Neuron (in vitro differentiated cells): ENCODE measurements around the gene TAF1B.
"Not testable (repeated sequence)": the region's sequence is repeated elsewhere in the genome, so short reads cannot be mapped to it uniquely, and the experiment has no call there.

Experiments used
- H2AFZ ChIP-seq: one replicate; pipeline ENCODE4 v1.6.1; 2013; ENCODE audit warnings: low read depth, mild to moderate bottlenecking, inconsistent platforms, low read length, moderate library complexity
- H3K27me3 ChIP-seq: one replicate; pipeline ENCODE4 v1.6.1; 2013; ENCODE audit warnings: low read length; ENCODE audit not compliant: insufficient read depth
- H3K36me3 ChIP-seq: one replicate; pipeline ENCODE4 v1.6.1; 2013; ENCODE audit warnings: low read length; ENCODE audit not compliant: insufficient read depth
- H3K4me1 ChIP-seq: one replicate; pipeline ENCODE4 v1.6.1; 2013; ENCODE audit warnings: low read length; ENCODE audit not compliant: insufficient read depth
- H3K4me3 ChIP-seq: 2 replicates; pipeline ENCODE4 v1.5.1; 2013; ENCODE audit warnings: mild to moderate bottlenecking, low read length, moderate library complexity
- H3K9me3 ChIP-seq: one replicate; pipeline ENCODE4 v1.6.1; 2013; ENCODE audit warnings: low read length

The TAF1B gene

DNA sequence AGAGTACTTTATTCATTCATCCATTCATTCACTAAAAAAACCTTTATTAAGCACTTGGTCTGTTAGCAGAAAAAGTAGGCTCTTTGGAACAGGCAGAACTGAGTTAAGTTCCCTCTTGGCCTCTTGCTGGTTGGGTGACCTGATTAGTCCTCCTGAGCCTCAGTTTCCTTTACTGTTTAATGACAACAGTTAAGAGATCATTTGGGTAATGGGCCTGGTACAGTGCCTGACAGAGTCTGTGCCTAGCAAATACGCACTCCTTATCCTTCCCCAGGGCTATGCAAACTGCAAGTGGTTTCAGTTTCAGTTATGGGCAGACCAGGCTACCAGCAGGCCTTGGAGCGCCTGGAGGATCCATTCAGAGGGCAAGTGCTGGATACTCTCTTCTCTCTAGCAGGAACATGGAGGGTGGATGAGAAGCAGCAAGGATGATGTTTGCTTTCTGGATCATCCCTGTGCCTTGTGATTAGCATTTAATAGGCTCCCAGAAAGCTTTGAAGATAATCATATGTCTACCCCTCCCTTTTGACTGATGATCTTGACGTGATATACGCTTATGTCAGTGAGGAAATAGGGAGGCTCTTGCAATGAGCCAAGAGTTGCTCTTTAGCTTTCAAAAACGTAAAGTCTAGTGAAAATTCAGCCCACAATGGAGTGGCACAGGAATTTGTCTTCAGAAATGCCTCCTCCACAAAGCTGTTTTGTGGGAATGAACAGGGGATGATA lies 12.4 kb upstream of the TAF1B start:
- Histone ChIP-seq H3K27me3 (peaks cover 9% of the 10 kb centered on the region), H3K9me3 (no peaks in the 10 kb centered on the region), H2AFZ (no peak overlapping the region)

GRCh38 chr2:9831670-9832069 lies 11.6 kb upstream of the TAF1B start:
- no peak overlapping the region for H2AFZ ChIP-seq
- H3K4me3 ChIP-seq, result no peak overlapping the region
- no peaks in the 10 kb centered on the region for H3K36me3 ChIP-seq
- no peaks in the 10 kb centered on the region for H3K4me1 ChIP-seq
- peaks cover 9% of the 10 kb centered on the region for H3K27me3 ChIP-seq
- no peaks in the 10 kb centered on the region for H3K9me3 ChIP-seq

More for the DNA sequence above, 12.4 kb upstream of the TAF1B start:
- Histone ChIP-seq H3K36me3 (no peaks in the 10 kb centered on the region), H3K4me1 (no peaks in the 10 kb centered on the region), H3K4me3 (no peak overlapping the region)

DNA sequence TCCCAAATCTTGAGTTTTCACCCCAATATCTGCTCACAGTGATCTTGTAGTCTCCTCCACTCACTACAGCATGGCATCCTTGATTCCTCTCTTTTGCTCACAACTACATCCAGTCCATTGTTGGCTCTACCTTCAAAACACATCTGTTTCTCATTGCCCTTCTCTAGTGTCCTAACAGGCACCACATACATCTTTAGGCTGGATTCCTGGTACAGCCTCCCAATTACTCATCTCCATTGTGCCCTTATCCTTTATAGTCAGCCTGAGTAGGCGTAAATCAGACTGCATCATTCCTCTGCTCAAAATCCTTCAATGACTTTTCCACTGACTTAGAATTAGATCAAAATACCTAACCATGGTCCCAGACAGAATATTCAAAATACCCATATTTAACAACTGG lies 10.7 kb upstream of the TAF1B start:
- H2AFZ ChIP-seq, result no peak overlapping the region
- H3K27me3 ChIP-seq, result peaks cover 9% of the 10 kb centered on the region
- no peak overlapping the region for H3K4me3 ChIP-seq

DNA sequence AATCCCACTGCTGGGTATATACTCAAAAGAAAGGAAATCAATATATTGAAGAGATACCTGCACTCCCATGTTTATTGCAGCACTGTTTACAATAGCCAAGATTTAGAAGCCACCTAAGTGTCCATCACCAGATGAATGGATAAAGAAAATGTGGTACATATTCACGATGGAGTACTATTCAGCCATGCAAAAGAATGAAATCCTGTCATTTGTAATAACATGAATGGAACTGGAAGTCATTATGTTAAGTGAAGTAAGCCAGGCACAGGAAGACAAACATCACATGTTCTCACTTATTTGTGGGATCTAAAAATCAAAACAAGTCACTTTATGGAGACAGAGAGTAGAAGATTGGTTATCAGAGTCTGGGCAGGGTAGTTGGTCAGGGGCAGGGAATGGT lies 8.2 kb upstream of the TAF1B start:
- H3K9me3 ChIP-seq, H2AFZ ChIP-seq, H3K27me3 ChIP-seq, H3K36me3 ChIP-seq, H3K4me3 ChIP-seq, H3K4me1 ChIP-seq: not testable (repeated sequence)

More for the DNA sequence above, 10.7 kb upstream of the TAF1B start:
- no peaks in the 10 kb centered on the region for H3K4me1 ChIP-seq
- H3K9me3 ChIP-seq, result no peaks in the 10 kb centered on the region
- no peaks in the 10 kb centered on the region for H3K36me3 ChIP-seq

DNA sequence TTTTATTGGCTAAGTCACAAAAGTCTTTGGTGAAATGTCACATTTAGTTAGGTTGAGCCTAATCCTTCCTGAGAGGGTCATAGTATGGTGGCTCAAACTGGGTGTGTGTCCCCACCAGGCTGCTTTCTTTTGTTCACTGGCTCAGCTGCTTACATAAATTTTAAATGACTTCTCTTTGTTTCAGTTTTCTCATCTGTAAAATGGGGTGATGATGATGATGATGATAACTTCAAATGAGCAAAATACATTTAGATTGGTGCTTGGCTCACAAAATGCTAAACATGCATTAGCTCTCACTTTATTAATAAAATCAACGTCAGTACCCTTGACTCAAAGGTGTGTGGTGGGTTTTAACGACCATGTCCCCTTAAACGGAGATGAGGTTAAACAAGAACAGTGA lies 7.2 kb upstream of the TAF1B start:
- no peaks in the 10 kb centered on the region for H3K36me3 ChIP-seq
- H3K9me3 ChIP-seq, result no peaks in the 10 kb centered on the region
- H3K4me3 ChIP-seq, result no peak overlapping the region
- H3K4me1 ChIP-seq, result no peaks in the 10 kb centered on the region
- H2AFZ ChIP-seq, result no peak overlapping the region
- H3K27me3 ChIP-seq, result no peaks in the 10 kb centered on the region

DNA sequence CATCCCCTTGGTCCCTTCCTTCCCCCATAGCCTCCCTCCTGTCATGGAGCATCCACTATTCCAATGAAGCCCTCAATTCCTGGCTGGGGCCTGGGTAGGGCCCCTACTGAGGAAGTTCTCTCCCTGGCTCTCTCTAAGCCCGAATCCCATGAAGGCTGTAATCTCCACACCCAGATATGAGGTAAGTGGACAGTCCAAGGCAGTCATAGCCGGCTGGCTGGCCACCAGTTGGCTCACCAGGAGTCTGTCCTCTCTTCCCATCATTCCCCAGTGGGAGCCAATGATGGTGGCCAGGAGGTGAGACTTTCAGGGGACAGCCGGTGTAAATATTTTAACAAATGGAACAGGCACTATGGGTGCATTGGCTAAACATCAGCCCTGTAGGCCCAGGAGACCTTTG lies 6.8 kb upstream of the TAF1B start:
- H3K4me1 ChIP-seq, result no peaks in the 10 kb centered on the region
- H3K4me3 ChIP-seq, result no peak overlapping the region
- H3K36me3 ChIP-seq, result no peaks in the 10 kb centered on the region
- no peaks in the 10 kb centered on the region for H3K9me3 ChIP-seq
- H3K27me3 ChIP-seq, result no peaks in the 10 kb centered on the region
- no peak overlapping the region for H2AFZ ChIP-seq

DNA sequence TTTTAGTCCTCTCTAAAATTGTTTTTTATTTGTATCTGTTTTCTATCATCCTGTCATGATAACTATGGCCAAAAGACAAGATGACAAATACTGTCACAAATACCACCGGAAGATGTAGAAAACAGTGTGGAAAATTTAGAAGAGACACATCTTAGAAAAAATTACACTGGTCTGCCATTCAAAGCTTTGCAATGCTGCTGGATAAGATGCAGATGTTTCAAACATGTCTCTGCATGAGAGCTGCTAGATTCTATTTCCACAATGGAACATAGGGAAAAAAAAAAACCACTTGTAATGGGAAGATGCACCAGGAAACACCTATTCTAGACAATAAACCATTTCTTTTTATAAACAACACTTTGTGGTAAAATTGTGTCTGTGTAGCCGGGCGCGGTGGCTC lies 5.8 kb upstream of the TAF1B start:
- H3K4me3 ChIP-seq, result no peak overlapping the region
- H3K27me3 ChIP-seq, result no peaks in the 10 kb centered on the region
- no peaks in the 10 kb centered on the region for H3K4me1 ChIP-seq
- H3K9me3 ChIP-seq, result no peaks in the 10 kb centered on the region
- no peak overlapping the region for H2AFZ ChIP-seq
- H3K36me3 ChIP-seq, result no peaks in the 10 kb centered on the region

- no peaks in the 10 kb centered on the region for H3K4me1 ChIP-seq
- H3K9me3 ChIP-seq, result no peaks in the 10 kb centered on the region
- H3K27me3 ChIP-seq, result no peaks in the 10 kb centered on the region
- no peak overlapping the region for H2AFZ ChIP-seq
- no peak overlapping the region for H3K4me3 ChIP-seq
- H3K36me3 ChIP-seq, result no peaks in the 10 kb centered on the region
Measured at GRCh38 chr2:9838391-9838790, 4.9 kb upstream of the TAF1B start.

DNA sequence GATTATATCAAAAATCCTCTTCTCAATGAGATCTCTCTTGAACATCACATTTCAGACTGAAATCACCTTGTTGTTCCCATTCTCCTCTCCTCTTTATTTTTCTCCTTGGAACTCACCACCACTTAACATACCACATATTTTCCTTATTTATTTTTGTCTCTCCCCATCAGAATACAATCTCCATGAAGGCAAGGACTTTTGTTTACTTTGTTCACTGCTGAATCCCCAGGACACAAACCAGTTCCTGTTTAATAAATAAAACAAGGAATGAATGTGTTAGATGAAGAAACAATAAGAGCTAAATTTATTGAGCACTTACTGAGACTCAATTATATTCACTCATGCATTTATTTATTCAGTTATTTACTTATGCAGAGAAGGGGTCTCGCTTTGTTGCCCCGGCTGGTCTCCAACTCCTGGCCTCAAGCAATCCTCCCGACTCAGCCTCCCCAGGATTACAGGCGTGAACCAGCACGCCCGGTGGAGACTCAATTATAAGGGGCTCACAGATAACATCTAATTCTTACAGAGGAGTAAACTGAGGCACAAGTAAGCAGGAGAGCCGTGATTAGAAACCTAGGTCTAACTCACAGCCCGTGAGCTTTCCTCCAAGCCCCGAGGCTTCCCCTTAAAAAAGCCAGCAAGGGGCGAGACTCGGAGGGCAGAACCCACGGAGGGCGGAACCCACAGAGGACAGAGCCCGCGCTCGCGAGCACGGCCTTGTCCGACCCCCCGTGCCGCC lies 616 bp upstream of the TAF1B start:
- no peaks in the 10 kb centered on the region for H3K27me3 ChIP-seq
- H3K36me3 ChIP-seq, result peaks cover 17% of the 10 kb centered on the region
- H2AFZ ChIP-seq, result peak overlapping the region; percentile 97
- H3K4me3 ChIP-seq, result peak overlapping the region; percentile 75
- H3K4me1 ChIP-seq, result peaks cover 5% of the 10 kb centered on the region
- H3K9me3 ChIP-seq, result no peaks in the 10 kb centered on the region

GRCh38 chr2:9844036-9844483 lies 786 bp downstream of the TAF1B start:
- Histone ChIP-seq H2AFZ (peak overlapping the region; percentile 97), H3K4me3 (peak overlapping the region; percentile 75), H3K27me3 (no peaks in the 10 kb centered on the region), H3K4me1 (peaks cover 5% of the 10 kb centered on the region), H3K9me3 (no peaks in the 10 kb centered on the region), H3K36me3 (peaks cover 21% of the 10 kb centered on the region)

DNA sequence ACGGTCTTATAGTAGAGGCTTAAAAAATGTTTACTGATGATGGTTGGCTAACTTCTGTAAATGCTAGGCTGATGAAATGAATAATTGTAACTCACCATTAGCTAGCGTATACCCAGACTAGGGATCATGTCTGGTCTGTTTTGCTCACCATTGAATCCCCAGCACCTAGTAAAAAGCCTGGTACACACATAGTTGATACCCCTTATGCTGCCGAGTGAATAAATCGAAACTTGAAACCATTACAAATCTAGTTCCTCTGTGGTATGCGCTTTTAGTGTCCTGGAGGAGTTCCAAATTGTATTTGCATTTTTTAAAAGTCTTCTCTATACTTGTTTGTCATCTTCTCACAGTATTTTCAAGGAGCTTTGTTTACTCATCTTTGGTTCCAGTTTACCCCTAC lies 1.3 kb downstream of the TAF1B start:
- Histone ChIP-seq H3K9me3 (no peaks in the 10 kb centered on the region), H3K4me3 (peak overlapping the region; percentile 75), H2AFZ (no peak overlapping the region), H3K27me3 (no peaks in the 10 kb centered on the region), H3K4me1 (peaks cover 5% of the 10 kb centered on the region), H3K36me3 (peaks cover 26% of the 10 kb centered on the region)

- Histone ChIP-seq H3K4me1 (peaks cover 5% of the 10 kb centered on the region), H3K36me3 (peaks cover 46% of the 10 kb centered on the region), H3K27me3 (no peaks in the 10 kb centered on the region), H3K9me3 (no peaks in the 10 kb centered on the region), H3K4me3 (no peak overlapping the region), H2AFZ (no peak overlapping the region)
Measured at GRCh38 chr2:9846554-9846953, 3.3 kb downstream of the TAF1B start.

DNA sequence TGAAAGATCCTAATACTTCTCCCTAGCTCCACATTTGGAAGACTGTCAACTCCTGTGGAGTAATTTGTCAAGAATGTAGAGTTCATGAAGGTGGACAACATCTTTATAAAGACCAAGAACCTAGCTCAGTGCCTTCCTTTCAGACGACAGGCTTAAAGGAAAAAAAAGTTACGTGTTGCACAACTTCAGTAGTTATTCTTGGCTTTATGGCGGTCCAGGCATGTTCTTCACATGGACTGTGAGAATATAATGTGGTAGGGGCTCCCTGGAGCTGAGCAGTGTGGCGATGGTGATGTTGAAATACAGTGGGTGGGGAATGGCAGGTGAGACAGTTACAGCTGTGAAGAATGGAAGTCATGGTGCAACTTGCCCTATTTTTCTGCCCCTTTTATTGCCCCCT lies 3.9 kb downstream of the TAF1B start:
- H3K9me3 ChIP-seq, result no peaks in the 10 kb centered on the region
- no peaks in the 10 kb centered on the region for H3K27me3 ChIP-seq
- no peak overlapping the region for H3K4me3 ChIP-seq
- H3K36me3 ChIP-seq, result peaks cover 51% of the 10 kb centered on the region
- no peak overlapping the region for H2AFZ ChIP-seq
- peaks cover 5% of the 10 kb centered on the region for H3K4me1 ChIP-seq
